Measurements from ENCODE around the gene SCN7A.
"Not testable (repeated sequence)": the region's sequence is repeated elsewhere in the genome, so short reads cannot be mapped to it uniquely, and the experiment has no call there.

- TF ChIP-seq CTCF (conservative IDR thresholded peaks at IDR 0.05; ENCODE audit: low read depth, low read length); MXI1 (IDR thresholded peaks at IDR 0.05; ENCODE audit: borderline replicate concordance, low read depth, low read length); POLR2A (IDR thresholded peaks at IDR 0.05; ENCODE audit: low read depth, low read length); RCOR1 (IDR thresholded peaks at IDR 0.05; ENCODE audit: insufficient replicate concordance, low read length); MAFK (IDR thresholded peaks at IDR 0.05; ENCODE audit: low read depth, low read length); SMC3 (IDR thresholded peaks at IDR 0.05; ENCODE audit: low read depth, low read length); CEBPB (IDR thresholded peaks at IDR 0.05; ENCODE audit: low read depth, low read length); BHLHE40 (IDR thresholded peaks at IDR 0.05; ENCODE audit: low read depth, low read length); RAD21 (IDR thresholded peaks at IDR 0.05; ENCODE audit: low read length); USF2 (IDR thresholded peaks at IDR 0.05; ENCODE audit: low read depth, low read length): not testable (repeated sequence)
Observed at GRCh38 chr2:166455823-166456222, 38.2 kb downstream of the SCN7A start.
